ENCODE measurements around the gene TFAP2A.

TFAP2A gene

DNA sequence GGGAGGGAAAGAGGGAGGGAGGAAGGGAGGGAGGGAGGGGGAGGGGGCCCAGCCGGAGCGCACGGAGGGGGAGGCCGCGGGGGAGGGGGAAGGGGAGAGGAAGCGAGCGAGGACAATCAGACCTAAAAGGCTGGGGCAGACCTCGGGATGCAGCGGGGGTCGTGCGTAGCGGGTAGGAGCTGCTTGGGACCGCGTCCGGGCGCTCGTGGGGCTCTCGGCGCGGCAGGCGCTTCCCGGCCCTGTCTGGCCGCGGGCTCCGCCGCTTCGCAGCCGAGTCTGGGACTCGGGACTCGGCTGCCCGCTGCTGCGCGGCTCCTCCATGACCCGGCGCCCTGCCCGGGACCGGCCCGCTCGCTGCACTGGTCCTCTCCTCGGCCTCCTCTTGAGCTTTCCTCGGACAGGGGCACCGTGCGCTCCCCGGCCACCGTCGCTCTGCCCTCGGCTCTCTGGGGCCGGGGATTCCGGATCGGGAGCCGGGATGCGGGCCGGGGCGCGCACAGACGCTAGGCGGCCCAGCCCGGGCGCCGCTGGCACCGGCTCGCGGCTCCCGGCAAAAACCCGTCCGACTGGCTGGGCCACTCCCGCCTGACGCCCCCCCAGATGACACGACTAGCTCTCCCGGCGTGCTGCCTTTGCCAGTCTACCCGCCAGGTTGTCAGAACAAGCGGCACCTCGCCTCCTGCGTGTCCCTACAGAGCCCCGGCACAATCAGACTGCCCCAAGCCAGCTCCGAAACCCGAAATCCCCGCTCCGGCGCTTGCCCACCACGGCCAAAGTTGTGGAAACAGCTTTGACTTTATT is 2.2 kb downstream of the TFAP2A start:
- no peak for DNase-seq (ENCODE audit: low read depth in 2 of 2)

DNA sequence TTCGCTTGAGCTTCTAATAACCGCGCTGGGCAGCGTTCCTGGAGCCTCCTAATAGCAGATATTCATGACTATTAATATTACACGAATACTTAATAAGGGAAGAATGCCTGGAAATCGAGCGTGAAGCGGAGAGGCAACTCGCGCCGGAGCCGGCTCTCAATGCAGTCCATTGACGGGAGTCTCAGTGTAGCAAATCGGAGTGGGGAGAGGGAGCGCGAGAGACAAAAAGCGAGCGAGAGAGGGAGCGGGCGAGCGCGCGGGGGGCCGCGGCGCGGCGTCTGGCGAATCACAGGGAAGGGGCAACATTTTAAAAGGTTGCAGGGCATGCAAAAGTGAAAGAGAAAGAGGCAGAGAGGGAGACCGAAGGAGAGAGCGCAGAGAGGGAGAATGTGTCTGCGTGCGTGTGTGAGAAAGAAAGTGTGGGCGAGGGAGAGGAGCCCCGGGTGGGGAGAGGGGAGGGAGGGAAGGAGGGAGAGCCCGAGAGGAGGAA is 2.9 kb downstream of the TFAP2A start:
- DNase-seq (ENCODE audit: low read depth in 2 of 2) = no peak

DNA sequence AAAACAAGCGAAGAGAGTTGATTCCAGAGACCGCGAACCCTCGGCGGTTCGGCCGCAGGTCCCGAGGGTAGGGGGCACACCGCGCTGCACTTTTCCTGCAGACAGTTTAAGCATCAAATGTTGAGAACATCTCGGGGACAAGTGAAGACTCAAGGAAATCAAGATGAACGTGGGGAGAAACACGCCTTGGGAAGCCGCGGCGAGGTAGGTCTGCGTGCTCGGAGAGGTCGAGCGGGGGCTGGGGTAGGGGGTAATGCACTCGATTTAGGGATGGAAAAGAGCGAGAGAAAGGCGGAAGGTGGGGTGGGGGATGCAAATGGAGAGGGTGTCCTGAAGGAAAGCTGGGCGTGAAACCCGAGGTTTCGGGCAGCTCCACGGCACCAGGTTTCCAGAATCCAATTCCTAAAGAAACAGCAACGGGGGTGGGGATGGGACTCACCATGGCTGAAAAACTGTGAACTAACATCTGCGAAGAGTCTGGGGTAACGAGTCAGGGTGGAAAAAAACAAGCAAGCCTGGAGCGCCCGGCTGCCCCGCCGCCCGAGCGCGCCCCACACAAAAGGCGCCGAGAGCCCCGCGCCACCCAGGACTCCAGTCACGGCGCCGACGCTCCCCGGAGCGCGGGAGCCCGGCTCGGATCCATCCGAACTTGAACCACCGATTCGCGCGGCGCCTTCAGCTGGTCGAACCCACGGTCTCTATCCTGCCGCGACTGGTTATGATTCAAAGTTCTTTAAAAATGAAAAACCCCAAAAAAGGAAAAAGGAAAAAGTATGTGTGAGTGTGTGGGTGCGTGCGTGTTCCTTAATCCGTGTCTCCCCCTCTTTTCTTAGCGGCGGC is 3.5 kb downstream of the TFAP2A start:
- no peak for DNase-seq (ENCODE audit: low read depth in 2 of 2)

DNA sequence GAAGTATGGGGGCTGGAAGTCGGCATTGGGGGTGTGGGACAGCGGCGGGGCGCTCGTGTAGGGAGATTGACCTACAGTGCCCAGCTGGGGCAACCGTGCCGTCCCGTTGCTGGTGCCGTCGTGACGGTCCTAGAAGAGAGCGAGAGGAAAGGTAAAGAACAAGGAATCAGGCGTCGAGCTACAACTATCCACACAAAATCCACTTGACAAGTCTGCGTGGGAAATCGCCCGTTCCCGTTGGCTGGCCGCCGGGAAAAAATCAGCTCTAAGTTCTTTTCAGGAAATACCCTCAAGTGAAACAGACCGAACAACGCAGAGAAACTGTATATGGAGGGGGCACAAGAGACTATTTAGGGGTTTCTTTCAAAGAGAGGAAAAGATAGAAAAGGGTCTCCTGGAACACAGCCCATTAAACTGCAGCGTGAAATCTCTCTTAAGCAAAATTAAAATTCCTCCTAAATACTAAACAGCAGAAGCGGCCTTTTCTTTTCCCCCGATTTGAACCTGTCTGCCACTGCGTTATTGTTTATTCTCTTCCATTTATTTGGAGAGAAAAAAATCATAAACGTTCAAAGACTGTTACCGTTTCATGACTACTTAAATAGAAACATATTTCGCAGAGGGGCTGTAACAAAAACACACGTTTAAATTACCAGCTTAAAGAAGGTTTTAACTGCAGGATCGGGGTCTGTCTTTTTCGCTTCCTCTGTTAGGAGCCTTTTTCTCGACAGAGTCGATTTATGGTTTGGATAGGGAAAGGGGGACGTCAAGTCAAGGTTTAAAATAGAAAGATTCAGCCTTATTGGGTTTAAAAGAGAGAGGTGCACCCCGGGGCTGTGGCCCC is 4.4 kb downstream of the TFAP2A start:
- no peak for DNase-seq (ENCODE audit: low read depth in 2 of 2)

DNA sequence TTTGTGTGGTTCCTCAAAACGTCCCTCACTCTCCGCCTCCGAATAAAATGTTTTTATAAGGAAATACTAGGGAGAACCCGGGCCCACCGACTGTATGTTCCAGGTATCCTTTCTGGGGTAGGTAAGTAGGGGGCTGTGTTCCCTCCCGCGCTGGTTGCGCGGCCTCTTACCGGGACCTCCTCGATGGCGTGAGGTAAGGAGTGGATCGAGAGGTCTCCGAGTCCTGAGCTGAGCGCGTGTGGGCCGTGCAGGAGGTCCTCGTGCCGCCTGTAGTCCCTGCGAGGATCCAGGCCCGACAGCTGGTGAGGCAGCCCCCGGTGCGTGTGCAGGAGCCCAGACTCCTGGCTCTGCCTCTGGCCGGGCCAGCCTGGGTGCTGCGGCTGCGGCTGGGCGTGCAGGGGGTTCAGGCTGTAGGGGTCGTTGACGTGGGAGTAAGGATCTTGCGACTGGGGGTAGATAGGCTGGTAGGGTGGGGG is 5.1 kb downstream of the TFAP2A start:
- no peak for DNase-seq (ENCODE audit: low read depth in 2 of 2)

DNA sequence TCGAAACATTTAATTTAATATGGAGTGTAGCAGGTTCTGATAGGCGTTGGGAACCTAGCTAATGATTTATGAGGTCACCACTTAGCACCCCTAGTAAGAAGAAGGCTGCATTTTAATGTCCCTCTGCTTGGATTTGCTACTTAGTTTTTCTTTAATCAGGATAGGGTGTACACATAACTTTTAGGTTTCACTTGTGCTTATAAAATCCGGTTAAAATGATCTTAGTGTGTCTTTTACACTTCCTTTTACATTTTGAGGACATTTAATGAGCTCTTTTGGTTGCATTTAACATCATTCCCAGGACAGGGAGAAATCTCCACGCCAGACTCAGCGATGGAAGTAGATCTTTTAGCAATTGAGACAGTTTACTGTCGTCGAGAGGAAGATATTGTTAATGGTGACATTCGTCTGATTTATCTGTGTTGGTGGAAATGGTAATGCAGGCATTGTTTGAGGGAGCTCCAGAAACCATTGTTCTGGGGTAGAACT is 5.6 kb downstream of the TFAP2A start:
- DNase-seq (ENCODE audit: low read depth in 2 of 2) = no peak

DNA sequence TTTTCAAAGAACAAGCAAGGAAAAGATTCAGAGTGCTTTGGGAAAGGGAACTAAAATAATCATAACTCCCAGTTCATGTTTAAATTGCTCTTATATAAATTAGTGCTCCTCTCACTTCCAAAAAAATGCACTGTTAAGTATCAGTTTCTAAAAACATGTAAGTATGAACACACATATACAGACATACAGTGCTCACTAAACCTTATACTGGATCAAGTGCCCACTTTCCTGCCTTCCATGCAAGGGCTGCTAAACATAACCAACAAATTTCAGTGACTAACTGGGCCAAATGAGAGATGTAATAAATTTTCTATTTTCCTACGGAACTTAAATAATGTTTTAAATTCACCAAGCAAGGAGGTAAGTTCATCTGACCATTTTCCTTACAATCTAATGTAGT is 6.4 kb downstream of the TFAP2A start:
- DNase-seq (ENCODE audit: low read depth in 2 of 2) = no peak

DNA sequence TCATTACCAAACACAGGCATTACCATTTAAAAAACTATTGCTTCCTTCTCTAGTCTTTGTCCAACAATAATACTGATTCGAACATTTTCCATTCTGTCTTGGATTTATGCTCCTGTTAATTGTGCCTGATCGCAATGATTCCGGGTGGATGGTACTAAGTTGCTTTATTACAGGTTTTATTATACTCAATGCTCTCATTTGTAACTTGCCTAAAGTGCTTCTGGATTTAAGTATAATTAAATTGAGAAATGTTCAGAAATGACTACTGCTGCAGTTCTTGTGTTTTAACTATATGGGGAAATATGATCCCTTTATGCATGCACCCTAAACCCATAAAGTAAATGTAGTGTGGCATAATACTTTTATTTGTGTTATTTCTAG is 7.2 kb downstream of the TFAP2A start:
- DNase-seq (ENCODE audit: low read depth in 2 of 2) = no peak

DNA sequence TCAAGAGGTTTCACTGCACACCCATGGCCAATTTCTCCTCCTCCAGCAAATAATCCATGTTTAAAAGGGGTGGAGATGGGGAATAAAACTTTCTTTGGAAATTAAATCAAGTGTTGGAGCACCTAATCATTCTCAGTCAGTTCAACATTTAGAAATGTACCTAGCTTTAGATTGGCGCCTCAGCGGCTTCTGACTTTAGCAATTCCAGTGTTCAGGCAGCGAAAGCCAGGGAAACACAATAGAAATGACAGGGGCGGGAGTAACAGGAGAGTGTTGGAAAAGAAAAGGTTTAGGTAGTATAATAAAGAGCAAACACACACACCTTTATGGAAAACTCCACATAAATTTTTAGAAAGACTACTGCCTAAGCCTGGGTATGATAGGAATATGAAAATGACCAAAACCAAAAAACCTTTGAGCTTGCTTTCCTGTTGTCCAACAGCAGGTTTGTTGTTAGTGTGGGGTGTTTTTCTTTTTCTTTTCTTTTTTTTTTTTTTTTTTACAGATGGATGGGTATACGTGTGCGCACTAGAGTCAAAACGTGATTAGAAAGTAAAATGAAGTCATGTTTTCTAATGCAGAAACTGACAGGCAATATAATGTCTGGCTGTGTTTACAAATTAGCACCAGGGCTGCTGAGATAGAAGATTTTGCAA is 7.7 kb downstream of the TFAP2A start:
- no peak for DNase-seq (ENCODE audit: low read depth in 2 of 2)

DNA sequence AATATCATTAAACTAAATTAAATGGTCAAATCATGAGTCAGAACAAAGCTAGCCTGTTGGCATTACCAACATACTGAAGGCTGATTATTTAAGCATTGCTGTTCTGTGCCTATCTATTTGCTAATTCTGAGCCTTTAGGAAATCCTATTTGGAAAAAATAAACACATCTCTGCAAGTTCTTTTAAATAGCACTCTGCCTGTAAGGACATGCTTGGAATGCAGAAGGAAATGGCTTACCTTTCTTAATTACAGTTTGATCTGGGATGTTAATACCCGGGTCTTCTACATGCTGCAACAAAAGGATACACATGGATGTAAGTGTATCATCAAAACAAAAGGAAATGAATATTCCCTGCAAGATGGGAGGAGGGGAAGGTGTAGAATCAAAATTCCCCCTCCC is 8.3 kb downstream of the TFAP2A start:
- DNase-seq (ENCODE audit: low read depth in 2 of 2) = no peak

DNA sequence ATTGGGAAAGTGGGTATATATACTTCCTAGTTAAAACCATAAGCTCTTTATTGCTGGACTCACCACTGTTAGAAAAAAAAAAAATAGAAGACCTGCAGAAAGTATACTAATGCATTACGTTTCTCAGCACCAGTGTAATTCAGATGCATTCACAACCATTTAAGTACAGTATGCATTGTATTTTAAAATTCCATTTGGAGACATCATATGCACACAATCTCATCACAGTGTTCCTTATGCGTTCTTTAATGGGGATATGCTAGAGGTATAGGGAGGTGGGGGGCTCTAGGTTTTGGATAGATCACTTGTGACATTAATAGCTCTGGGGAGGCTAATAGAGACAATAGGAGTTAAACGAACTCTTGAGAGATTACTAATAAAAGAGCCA is 9.4 kb downstream of the TFAP2A start:
- no peak for DNase-seq (ENCODE audit: low read depth in 2 of 2)

DNA sequence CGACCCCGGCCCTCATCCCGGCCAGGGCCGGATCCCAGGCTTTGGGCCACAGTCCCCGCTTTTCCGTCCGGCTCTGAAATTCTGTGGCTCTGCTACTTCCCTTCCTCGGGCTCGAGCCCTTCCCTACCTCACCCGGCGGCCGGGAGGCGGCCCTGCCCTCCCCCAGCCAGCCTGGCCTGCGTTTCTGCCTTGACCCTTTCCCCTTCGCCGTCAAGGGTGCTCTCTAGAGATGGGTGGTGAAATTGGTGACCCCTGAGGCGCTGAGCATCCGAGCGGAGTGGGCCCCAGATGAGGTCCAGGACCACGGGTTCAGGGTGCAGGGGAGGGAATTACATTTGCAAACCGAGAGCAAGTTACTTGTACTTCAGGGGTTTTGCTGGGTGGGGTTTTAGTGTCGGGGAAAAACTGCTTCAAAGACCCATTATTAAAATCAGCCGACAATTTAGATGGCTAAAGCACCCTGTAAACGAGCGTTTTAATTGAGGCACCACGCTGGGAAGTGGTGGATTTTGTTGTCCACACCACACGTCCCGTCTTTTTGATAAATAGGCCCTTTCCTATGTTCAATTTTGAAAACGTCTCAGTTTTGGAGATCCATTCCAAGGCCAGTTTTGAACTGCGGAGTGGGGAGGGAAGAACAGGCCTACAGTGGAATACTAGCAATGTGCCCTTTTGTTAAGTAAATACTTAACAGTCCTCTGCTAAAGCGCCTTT is 9.9 kb downstream of the TFAP2A start:
- DNase-seq (ENCODE audit: low read depth in 2 of 2) = no peak

DNA sequence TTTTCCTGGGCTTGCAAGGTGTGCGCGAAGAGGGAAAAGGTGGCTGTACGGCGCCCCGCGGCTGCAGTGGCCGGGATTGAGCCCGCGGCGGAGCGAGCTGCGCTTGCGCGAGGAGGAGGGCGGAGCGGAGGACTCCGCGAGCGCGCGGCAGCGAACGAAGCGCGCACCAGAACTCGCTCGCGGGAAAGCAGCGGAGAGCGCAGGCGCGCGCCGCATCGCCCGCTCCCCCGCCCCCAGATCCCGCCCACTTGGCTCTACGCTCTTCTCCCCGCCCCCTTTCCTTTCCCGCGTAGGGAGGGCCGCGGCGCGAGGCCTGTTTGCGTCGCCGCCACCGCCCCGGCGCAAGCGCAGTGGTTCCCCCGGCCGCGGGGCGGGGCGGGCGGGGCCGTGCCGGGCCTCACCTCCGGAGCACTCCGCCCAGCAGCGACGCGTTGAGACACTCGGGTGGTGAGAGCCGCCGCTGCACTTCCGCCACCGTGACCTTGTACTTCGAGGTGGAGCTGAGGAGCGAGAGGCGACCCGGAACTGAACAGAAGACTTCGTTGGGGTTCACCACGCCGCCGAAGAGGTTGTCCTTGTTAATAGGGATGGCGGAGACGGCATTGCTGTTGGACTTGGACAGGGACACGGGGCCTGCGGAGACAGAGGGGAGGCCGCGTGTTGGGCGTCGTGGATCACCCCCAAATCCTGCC is 10.6 kb downstream of the TFAP2A start:
- DNase-seq (ENCODE audit: low read depth in 2 of 2) = peak; percentile 79

DNA sequence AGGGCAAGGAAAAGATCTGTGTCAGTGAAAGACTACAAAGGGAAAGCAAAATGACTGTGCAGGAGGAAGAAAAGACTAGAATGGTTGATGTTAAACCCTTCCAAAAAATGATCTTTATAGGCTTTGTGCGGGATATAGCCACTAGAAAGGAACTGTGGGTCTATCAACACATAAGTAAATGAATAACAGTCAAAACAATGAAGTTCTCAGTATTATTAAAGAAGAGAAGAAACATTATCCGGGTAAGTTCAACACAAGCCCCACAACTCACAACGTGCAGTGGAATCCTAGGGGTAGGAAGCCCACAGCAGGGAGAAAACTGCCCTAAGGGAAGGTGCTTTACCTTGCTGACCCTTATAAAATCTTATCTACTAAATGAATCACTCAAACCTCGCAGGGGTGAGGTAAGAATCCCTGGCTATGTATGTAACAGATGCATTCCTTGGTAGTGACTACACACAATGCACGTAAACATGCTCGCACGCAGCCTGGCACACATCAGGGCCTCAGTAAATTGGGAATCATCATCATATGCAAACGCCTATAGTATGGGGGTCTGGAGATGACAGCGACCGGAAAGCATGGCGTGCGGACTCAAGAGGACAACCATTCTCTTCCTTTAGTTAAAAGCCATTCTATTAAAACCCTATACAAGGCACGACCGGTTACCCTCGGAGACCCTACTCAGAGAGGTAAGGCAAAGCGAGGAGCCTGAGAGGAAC is 11.3 kb downstream of the TFAP2A start:
- no peak for DNase-seq (ENCODE audit: low read depth in 2 of 2)

DNA sequence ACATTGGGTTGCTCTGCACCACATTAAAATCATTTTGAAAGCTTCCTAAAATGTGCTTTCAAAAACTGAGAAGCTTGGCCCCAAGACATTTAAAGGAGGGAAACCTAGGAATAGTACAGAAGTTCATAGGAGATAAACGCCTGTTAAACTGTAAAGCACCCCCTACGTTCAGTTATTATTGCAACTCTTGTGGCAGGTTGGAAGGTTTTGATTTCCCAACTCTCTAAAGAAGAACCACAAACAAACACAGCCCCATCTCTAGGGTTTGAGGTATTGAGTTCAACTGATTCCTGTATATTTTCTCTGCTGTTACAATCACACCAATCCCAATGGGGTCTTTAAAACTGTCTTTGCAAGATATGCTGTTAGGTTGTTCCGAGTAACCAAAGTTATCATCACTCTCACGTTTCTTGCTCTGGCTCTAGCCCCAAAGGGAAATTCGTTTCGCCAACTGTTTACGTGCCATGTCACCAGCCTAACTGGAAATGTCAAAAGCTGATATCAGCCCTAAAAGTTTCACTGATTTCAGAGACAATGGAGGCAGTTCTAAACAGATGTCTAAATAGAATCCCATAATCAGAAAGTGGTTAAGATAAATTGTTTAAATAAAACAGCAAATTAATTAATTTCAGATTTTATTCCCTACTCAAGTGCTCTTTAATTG is 12.1 kb downstream of the TFAP2A start:
- no peak for DNase-seq (ENCODE audit: low read depth in 2 of 2)

DNA sequence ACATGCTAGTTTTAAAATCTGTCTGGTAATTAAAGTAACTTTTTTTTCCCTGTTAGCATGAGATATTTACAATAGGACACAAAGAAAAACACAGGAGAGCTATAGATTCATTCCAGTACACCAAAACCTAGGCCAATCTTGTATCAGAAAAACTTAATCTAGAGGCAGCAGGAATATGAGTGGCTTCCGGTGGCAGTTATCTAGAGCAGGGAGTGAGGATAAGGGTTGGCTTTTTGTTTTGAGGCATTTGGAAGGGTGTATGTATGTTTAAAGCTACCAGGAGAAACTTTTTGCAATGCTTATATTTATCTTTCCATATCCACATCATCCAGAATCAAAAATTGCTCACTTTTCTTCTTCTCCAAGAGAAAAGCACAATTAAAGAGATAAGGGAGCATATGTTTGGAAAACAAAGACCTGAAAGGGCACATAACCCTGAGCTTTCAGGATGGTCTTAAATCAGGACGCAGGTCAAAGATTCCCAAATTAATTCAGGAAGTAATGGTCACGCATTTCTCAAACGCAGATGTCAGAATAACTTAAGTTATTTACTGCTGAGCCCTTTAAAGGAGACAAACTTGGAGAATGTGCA is 13.1 kb downstream of the TFAP2A start:
- DNase-seq (ENCODE audit: low read depth in 2 of 2) = no peak

DNA sequence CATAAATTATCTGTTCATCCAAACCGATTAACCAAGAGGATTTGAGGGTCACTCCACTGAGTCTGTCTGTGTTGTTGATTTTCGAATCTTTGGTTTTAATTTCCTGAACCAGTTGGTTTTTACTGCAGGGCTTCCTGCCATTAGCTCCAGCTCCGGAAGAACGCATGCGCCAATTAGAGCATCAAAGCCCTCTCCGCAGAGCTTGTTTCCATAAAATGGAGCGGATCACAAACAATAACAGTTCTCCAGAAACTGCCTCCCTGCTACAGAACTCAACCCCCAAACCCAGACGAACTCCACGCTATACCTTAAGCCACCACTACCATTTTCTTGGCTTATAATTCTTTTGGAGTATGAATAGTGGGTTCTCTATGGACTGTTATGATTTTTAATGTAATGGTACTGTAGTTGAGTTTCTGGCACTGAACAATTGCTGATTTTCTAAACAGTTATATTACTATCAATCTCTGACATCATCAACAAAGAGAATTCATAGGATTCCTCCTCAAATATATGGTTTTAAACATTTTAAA is 13.8 kb downstream of the TFAP2A start:
- DNase-seq (ENCODE audit: low read depth in 2 of 2) = no peak

DNA sequence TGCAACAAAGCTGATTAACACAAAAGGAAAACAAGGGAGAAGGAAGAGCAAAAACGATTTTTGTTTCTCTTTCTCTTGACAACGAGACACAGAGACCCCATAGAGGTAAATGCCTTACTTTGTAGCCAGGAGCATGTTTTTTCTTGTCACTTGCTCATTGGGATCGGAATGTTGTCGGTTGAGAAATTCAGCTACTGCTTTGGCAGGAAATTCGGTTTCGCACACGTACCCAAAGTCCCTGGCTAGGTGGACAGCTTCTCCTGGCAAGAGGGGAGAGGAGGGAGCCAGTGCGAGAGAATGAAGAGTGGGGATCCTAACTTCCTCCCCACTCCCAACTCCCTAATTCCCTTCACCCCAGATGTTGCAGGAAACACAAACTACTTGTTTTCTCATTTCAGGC is 14.5 kb downstream of the TFAP2A start:
- DNase-seq (ENCODE audit: low read depth in 2 of 2) = no peak
